Lower lobe of right lung (tissue), 2 donors: ENCODE results near the gene USH1C. TPM values are rescaled to one million over a fixed set of nuclear protein-coding genes. Genes with fewer than 3 reads are reported as not detected.

Experiments
- ATAC-seq, 2 donors: fragments of 200-7000 bp; cut with Tn5 transposase; one replicate each; pipeline ENCODE4 v1.9.1; 2020 to 2022; ENCODE audit warnings: mild to moderate bottlenecking in 2 of 2, moderate library complexity in 2 of 2
- DNase-seq: peaks from one replicate; pipeline ENCODE4 v3.0.0-alpha.2; 2020
- H3K27ac ChIP-seq: fragments of 200-600 bp; one replicate; pipeline ENCODE4 v1.8.0; 2022
- H3K27me3 ChIP-seq: fragments of 200-600 bp; one replicate; pipeline ENCODE4 v1.8.0; 2022; ENCODE audit warnings: low read depth
- H3K36me3 ChIP-seq: fragments of 200-600 bp; one replicate; pipeline ENCODE4 v1.8.0; 2022; ENCODE audit warnings: mild to moderate bottlenecking
- H3K4me1 ChIP-seq: fragments of 200-600 bp; one replicate; pipeline ENCODE4 v1.8.0; 2022
- H3K4me3 ChIP-seq: fragments of 200-600 bp; one replicate; pipeline ENCODE4 v1.8.0; 2022; ENCODE audit warnings: mild to moderate bottlenecking
- H3K9me3 ChIP-seq: fragments of 200-600 bp; one replicate; pipeline ENCODE4 v1.8.0; 2022
- CTCF ChIP-seq: fragments of 200-600 bp; IDR thresholded peaks from one replicate; pipeline ENCODE4 v1.8.0; 2022; ENCODE audit warnings: antibody characterized with exemption, mild to moderate bottlenecking
- intact Hi-C: fragments of 100-400 bp; cut with DNase I; formaldehyde crosslinking; loops from one replicate; pipeline ENCODE4 v1.11.0; 2022
- total RNA-seq: library from RNA; stranded (reverse); fragmentation: NEBNext Ultra II Directional; extraction: Animal tissue kit (Norgen Biotek cat#: 25700); gene quantifications from one replicate; pipeline ENCODE4 v1.2.1, GENCODE V29; 2021
- donor health status: DM: no; HTN: yes; CAD: no; lungs with severe emphysema.

USH1C gene
- total RNA-seq, 1 donor from 2014 or later: 0.30 TPM

GRCh38 chr11:17568944-17569343, 24.7 kb upstream of the USH1C start:
- no peaks in the 10 kb centered on the region for H3K4me1 ChIP-seq
- no peaks in the 10 kb centered on the region for H3K9me3 ChIP-seq
- ATAC-seq (no peak), DNase-seq (no peak)
- intact Hi-C loops: no loop called here
- H3K27me3 ChIP-seq: no peaks in the 10 kb centered on the region
- H3K4me3 ChIP-seq: no peak overlapping the region
- no peak overlapping the region for H3K27ac ChIP-seq
- H3K36me3 ChIP-seq: no peaks in the 10 kb centered on the region
- TF ChIP-seq CTCF: no peak

- Histone ChIP-seq H3K36me3 (no peaks in the 10 kb centered on the region), H3K9me3 (no peaks in the 10 kb centered on the region), H3K27ac (no peak overlapping the region), H3K4me1 (no peaks in the 10 kb centered on the region), H3K4me3 (no peak overlapping the region), H3K27me3 (no peaks in the 10 kb centered on the region)
- DNase-seq: no peak
- ATAC-seq: no peak
- intact Hi-C loops: no loop called here
- no peak for TF ChIP-seq CTCF
These were observed 20.4 kb upstream of the USH1C start for GRCh38 chr11:17564687-17565042.

GRCh38 chr11:17563961-17564686, 19.9 kb upstream of the USH1C start:
- Histone ChIP-seq H3K4me3 (no peak overlapping the region), H3K36me3 (no peaks in the 10 kb centered on the region), H3K27me3 (peaks cover under 1% of the 10 kb centered on the region), H3K9me3 (no peaks in the 10 kb centered on the region), H3K27ac (no peak overlapping the region), H3K4me1 (no peaks in the 10 kb centered on the region)
- intact Hi-C loops: no loop called here
- ATAC-seq: no peak
- no peak for DNase-seq
- TF ChIP-seq CTCF: no peak

GRCh38 chr11:17563231-17563646, 19.0 kb upstream of the USH1C start:
- intact Hi-C loops: no loop called here
- Histone ChIP-seq H3K36me3 (no peaks in the 10 kb centered on the region), H3K4me3 (no peak overlapping the region), H3K27me3 (peaks cover 10% of the 10 kb centered on the region), H3K4me1 (no peaks in the 10 kb centered on the region), H3K9me3 (no peaks in the 10 kb centered on the region), H3K27ac (no peak overlapping the region)
- DNase-seq: no peak
- TF ChIP-seq CTCF: no peak
- peak in 1 of 2 donors; percentile 40 for ATAC-seq

- H3K9me3 ChIP-seq: no peaks in the 10 kb centered on the region
- intact Hi-C loops: no loop called here
These were observed 17.3 kb upstream of the USH1C start for GRCh38 chr11:17561526-17561925.

More at GRCh38 chr11:17561526-17561925, 17.3 kb upstream of the USH1C start:
- DNase-seq: no peak
- Histone ChIP-seq H3K4me3 (no peak overlapping the region), H3K36me3 (no peaks in the 10 kb centered on the region), H3K4me1 (no peaks in the 10 kb centered on the region), H3K27me3 (peaks cover 10% of the 10 kb centered on the region), H3K27ac (no peak overlapping the region)
- no peak for ATAC-seq
- TF ChIP-seq CTCF: no peak
